GM19395 (cell line): ENCODE data around the gene C19orf85.
"Not testable (repeated sequence)": the region's sequence is repeated elsewhere in the genome, so short reads cannot be mapped to it uniquely, and the experiment has no call there.

ENCODE experiments used
- ATAC-seq: cut with Tn5 transposase; IDR thresholded peaks from one replicate; pipeline ENCODE4 v1.9.1; 2021; ENCODE audit warnings: mild to moderate bottlenecking, moderate library complexity; ENCODE audit not compliant: unreplicated experiment

Gene C19orf85

GRCh38 chr19:55459950-55460657 lies 4.4 kb downstream of the C19orf85 start:
- ATAC-seq, result no peak

DNA sequence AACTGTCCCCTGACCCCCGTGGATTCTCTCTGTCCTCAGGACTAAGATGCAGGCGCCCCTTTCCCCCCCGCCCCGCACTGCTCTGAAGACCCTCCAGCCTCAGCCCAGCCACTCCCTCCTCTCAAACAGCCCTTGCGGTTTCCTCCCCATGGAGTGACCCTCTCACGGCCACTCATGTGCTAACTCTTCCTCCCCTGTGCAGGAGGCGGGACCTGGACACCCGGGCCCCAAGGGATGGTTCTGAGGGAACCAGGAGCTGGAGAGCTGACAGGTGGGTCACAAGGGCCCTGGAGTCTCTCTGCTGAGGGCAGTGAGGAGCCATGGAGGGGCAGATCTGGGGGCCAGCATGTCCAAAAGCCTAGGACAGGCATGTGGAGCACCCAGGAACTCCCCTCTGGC lies 5.0 kb downstream of the C19orf85 start:
- no peak for ATAC-seq

GRCh38 chr19:55457683-55458457 lies 6.7 kb downstream of the C19orf85 start:
- ATAC-seq, result no peak

DNA sequence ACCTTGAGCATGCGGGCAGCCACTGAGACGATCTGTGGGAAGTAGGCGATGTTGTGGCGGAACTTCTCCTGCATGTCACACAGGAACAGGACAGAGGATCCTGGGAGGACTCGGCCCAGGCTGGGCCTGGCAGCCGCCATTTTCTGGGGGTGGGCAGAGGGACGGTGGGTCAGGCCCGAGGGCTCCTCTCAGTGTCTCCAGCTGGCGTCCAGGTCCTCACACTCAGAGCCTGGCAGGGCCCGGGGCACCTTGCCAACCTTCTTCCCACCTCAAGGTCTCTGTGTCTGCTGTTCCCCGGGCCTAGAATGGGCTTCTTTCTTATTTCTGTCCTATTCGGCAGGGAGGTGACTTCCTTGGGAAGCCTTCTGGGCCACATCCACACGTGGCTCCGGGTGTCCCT lies 8.2 kb downstream of the C19orf85 start:
- ATAC-seq, result no peak

DNA sequence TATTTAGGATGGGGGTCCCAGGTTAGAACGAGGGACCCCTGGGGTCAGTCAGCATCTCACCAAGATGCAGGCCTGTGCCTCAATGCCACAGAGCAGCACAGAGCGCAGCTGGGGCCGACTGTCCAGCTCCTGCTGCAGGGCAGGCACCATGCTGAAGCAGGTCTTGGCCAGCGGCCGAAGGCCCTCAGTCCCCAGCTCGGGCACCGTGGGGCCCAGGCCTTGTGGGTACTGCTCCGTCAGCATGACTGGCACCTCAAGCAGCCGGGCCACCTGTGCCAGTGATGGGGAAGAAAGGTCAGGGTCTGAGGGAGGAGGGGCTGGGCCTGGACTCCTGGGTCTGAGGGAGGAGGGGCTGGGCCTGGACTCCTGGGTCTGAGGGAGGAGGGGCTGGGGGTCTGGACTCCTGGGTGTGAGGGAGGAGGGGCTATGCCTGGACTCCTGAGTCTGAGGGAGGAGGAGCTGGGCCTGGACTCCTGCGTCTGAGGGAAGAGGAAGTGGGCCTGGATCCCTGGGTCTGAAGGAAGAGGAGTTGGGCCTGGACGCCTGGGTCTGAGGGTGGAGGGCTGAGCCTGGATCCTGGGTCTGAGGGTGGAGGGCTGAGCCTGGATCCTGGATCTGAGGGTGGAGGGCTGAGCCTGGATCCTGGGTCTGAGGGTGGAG lies 8.8 kb downstream of the C19orf85 start:
- ATAC-seq, result no peak

- ATAC-seq, result no peak
Measured at GRCh38 chr19:55454787-55455243, 9.7 kb downstream of the C19orf85 start.

GRCh38 chr19:55453511-55454260 lies 10.9 kb downstream of the C19orf85 start:
- ATAC-seq, result no peak

DNA sequence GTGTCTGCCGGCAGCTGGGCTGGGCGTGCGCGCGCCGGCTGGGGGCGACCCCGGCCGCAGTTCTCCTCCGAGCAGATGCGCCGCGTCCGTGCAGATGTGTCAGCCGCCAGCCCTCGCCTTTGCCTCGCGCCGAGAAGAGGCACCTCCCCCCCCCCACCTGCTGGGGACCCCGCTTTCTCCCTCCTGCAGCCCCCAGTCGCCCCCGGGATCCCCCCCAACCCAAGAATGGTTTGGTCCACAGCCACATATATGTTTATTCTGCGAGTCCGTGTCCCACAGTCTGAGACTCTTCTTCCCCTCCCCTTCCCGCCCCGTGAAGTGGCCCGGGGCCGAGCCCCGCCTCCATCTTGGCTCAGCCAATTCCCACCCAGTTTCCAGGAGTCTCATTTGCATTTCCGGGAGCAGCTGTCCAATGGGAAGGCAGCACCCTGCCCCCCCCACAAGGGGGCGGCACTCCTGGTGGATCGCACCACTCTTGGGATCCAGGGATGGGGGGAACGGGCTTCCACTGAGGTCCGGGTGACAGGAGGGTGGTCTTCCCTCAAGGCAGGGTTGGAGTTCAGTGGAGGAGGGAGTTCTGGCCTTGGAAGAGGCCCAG lies 11.7 kb downstream of the C19orf85 start:
- no peak for ATAC-seq

DNA sequence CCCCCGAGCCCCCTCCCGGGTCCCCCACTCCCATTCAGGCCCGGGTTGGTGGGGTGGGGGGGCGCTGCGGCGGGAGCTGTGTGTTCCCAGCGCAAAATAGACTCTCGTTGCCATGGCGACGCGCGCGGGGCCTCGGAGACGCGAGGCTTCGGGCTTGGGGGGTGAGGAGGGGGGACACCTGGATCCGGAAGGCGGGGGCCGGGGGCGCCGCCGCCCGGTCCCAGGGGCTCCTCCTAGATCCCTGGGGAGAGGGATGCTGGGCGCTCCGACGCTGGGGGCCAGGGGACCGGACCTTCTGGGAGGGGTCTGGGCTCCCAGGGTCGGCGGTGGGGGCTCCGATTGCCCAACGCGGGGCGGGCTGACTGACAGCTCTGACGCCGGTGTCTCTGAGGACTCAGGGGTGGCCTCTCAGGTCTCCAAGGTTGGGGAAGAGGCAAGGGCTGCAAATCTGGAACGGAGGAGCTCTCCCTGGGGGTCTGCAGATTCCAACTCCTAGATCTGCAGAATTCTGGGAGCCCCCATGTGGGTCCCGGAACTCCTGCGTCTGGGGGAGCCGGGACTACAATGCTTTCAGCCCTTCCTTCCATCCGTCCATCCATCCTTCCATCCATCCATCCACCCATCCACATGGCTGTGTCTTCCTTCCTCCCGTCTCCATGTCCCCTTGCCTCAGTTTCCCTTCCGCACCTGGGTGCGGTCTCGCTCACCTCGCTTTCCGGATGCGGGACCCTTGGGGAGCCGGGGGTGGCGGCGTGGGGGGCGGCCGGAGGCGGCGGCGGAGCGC lies 12.4 kb downstream of the C19orf85 start:
- ATAC-seq, result no peak

DNA sequence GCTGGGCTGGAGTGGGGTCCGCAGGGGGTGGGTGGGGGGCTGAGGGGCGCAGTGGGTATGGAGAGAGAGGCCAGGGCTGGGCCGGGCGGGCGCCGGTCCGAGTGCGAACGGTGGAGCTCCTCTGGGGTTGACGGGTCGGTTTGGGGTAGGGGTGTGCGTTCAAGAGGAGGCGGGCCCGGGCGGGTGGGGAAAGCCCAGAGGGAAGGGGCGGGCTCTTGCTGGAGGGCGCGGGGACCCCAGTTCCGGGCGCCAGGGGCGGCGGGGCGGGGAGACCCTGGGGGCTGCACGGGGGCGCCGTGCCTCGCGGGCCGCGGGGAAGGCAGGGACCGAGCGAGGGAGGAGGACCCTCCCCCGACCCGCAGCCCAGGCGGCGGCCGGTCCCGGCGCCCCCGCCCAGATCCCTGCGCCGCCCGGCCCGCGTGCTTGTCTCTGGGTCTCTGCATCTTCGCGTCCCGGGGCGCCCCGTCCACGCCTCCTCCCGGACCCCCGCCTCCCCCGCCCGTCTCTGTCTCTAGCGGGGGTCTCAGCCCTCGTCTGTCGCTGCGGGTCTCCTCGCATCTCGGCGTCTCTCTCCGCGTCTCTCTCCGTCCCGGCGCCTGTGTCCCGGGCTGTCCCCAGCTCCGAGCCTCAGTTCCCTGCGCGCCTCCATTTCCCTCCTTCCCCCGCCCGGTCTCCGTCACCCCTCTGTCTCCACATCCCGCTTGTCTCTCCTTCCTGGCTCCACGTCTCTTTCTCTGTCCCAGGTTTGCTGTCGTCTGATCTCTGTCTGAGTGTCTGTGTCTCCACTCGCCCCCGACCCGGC lies 13.2 kb downstream of the C19orf85 start:
- ATAC-seq, result no peak

- ATAC-seq, result no peak
Measured at GRCh38 chr19:55449469-55449868, 15.1 kb downstream of the C19orf85 start.

DNA sequence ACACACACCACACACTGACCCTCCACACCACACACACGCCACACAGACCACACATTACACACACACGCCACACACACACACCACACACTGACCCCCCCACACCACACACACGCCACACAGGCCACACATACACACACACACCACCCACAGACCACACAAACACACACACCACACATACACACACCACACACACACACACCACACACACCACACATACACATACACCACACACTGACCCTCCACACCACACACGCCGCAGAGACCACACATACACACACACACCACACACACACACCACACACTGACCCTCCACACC lies 16.4 kb downstream of the C19orf85 start:
- ATAC-seq, result not testable (repeated sequence)

GRCh38 chr19:55447421-55448174 lies 17.0 kb downstream of the C19orf85 start:
- no peak for ATAC-seq

- no peak for ATAC-seq
Measured at GRCh38 chr19:55446060-55446459, 18.5 kb downstream of the C19orf85 start.

GRCh38 chr19:55444646-55445045 lies 19.9 kb downstream of the C19orf85 start:
- no peak for ATAC-seq

- no peak for ATAC-seq
Measured at GRCh38 chr19:55443824-55444480, 20.6 kb downstream of the C19orf85 start.

DNA sequence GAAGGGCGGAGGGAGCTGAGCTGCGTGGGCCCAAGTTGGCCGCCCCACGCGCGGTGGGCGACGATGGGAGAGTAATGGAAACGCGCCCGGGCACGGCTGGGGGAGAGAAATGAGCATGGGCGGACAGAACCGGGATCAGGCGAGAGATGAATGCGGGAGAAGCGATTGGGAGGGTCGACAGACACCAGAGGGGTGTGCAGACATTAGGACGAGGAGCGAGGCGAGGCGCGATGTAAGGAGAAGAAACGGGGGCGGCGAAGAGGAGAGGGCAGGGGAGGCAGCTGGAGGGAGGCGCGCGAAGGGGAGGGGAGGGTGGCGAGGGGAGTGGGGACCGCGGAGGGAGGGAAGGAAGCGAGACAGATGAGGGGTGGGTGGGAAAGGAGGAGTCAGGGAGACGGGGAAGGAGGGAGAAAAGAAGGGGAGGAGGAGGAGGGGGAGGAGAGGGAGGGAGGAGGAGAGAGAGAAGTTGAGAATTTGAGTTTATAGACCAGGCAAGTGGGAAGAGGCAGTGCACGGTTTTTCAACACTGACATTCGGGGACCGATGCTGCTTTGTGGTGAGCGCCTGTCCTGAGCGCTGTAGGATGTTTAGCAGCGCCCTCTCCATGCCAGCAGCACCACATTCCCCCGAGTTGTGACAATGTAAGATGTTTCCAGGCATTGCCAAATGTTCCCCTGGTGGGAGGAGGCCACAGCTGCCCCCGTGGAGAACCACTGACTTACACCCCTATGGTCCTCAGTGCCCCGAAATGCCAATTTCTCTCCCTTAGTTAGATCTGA lies 21.3 kb downstream of the C19orf85 start, which contains the start of gene SHISA7:
TSS of gene SHISA7 (minus strand) at position 256 of the 779 bp plus-strand sequence. CDS start 437 bp downstream, outside the sequence.
- no peak for ATAC-seq
